ENCODE data around the gene ASB11.

Gene ASB11

GRCh38 chrX:15315509-15315908, at the start of gene ASB11:
Gene ASB11 (minus strand): TSS chrX:15315640. CDS start chrX:15315605, 35 bp downstream.
- peaks cover 2% of the 10 kb centered on the region for H3K36me3 Mint-ChIP-seq
- H3K4me1 Mint-ChIP-seq, result no peaks in the 10 kb centered on the region
- DNase-seq (ENCODE audit: low spot score in 2 of 2), result no peak
- no peak within 1 kb of the TSS for H3K27ac Mint-ChIP-seq
- no peak for ATAC-seq (ENCODE audit: low read depth)
- no peaks in the 10 kb centered on the region for H3K27me3 Mint-ChIP-seq
- no peaks in the 10 kb centered on the region for H3K9me3 Mint-ChIP-seq
- no peak within 1 kb of the TSS for H3K4me3 Mint-ChIP-seq

GRCh38 chrX:15359701-15360100, 44.3 kb upstream of the ASB11 start:
- ATAC-seq (ENCODE audit: low read depth), result no peak
- Mint-ChIP-seq H3K9me3 (no peaks in the 10 kb centered on the region), H3K4me1 (no peaks in the 10 kb centered on the region), H3K27me3 (peaks cover 10% of the 10 kb centered on the region), H3K36me3 (no peaks in the 10 kb centered on the region), H3K4me3 (no peak overlapping the region), H3K27ac (no peak overlapping the region)
- no peak for DNase-seq (ENCODE audit: low spot score in 2 of 2)

- H3K27ac Mint-ChIP-seq, result no peak overlapping the region
- H3K4me1 Mint-ChIP-seq, result no peaks in the 10 kb centered on the region
- H3K27me3 Mint-ChIP-seq, result peaks cover 6% of the 10 kb centered on the region
- ATAC-seq (ENCODE audit: low read depth) (no peak), DNase-seq (ENCODE audit: low spot score in 2 of 2) (no peak)
- H3K4me3 Mint-ChIP-seq, result no peak overlapping the region
- no peaks in the 10 kb centered on the region for H3K9me3 Mint-ChIP-seq
- no peaks in the 10 kb centered on the region for H3K36me3 Mint-ChIP-seq
Observed at GRCh38 chrX:15358533-15358932, 43.1 kb upstream of the ASB11 start.

- H3K27ac Mint-ChIP-seq, result no peak overlapping the region
- no peak overlapping the region for H3K4me3 Mint-ChIP-seq
- DNase-seq (ENCODE audit: low spot score in 2 of 2), result no peak
- no peak for ATAC-seq (ENCODE audit: low read depth)
- H3K36me3 Mint-ChIP-seq, result no peaks in the 10 kb centered on the region
- no peaks in the 10 kb centered on the region for H3K4me1 Mint-ChIP-seq
- H3K27me3 Mint-ChIP-seq, result peaks cover 4% of the 10 kb centered on the region
- H3K9me3 Mint-ChIP-seq, result no peaks in the 10 kb centered on the region
Observed at GRCh38 chrX:15356444-15356843, 41.0 kb upstream of the ASB11 start.

- Mint-ChIP-seq H3K36me3 (no peaks in the 10 kb centered on the region), H3K4me1 (no peaks in the 10 kb centered on the region), H3K9me3 (no peaks in the 10 kb centered on the region), H3K27me3 (peaks cover 2% of the 10 kb centered on the region), H3K4me3 (no peak overlapping the region), H3K27ac (peak overlapping the region; percentile 24)
- DNase-seq (ENCODE audit: low spot score in 2 of 2) (no peak), ATAC-seq (ENCODE audit: low read depth) (no peak)
Observed at GRCh38 chrX:15350329-15350996, 35.0 kb upstream of the ASB11 start.

GRCh38 chrX:15349046-15349445, 33.6 kb upstream of the ASB11 start:
- Mint-ChIP-seq H3K4me1 (no peaks in the 10 kb centered on the region), H3K4me3 (no peak overlapping the region), H3K27ac (no peak overlapping the region), H3K36me3 (no peaks in the 10 kb centered on the region), H3K27me3 (peaks cover 2% of the 10 kb centered on the region), H3K9me3 (no peaks in the 10 kb centered on the region)
- ATAC-seq (ENCODE audit: low read depth) (peak; percentile 52), DNase-seq (ENCODE audit: low spot score in 2 of 2) (peak; percentile 7 to 16)

- ATAC-seq (ENCODE audit: low read depth) (no peak), DNase-seq (ENCODE audit: low spot score in 2 of 2) (no peak)
- no peak overlapping the region for H3K4me3 Mint-ChIP-seq
- no peaks in the 10 kb centered on the region for H3K9me3 Mint-ChIP-seq
- no peak overlapping the region for H3K27ac Mint-ChIP-seq
- no peaks in the 10 kb centered on the region for H3K36me3 Mint-ChIP-seq
- no peaks in the 10 kb centered on the region for H3K4me1 Mint-ChIP-seq
- H3K27me3 Mint-ChIP-seq, result peaks cover 3% of the 10 kb centered on the region
Observed at GRCh38 chrX:15345976-15346375, 30.5 kb upstream of the ASB11 start.

- no peaks in the 10 kb centered on the region for H3K9me3 Mint-ChIP-seq
- no peak overlapping the region for H3K4me3 Mint-ChIP-seq
- DNase-seq (ENCODE audit: low spot score in 2 of 2) (no peak), ATAC-seq (ENCODE audit: low read depth) (no peak)
- no peak overlapping the region for H3K27ac Mint-ChIP-seq
- no peaks in the 10 kb centered on the region for H3K4me1 Mint-ChIP-seq
- no peaks in the 10 kb centered on the region for H3K36me3 Mint-ChIP-seq
- H3K27me3 Mint-ChIP-seq, result peaks cover 4% of the 10 kb centered on the region
Observed at GRCh38 chrX:15344106-15344505, 28.7 kb upstream of the ASB11 start.

- no peaks in the 10 kb centered on the region for H3K4me1 Mint-ChIP-seq
- H3K9me3 Mint-ChIP-seq, result no peaks in the 10 kb centered on the region
- H3K27ac Mint-ChIP-seq, result no peak overlapping the region
- H3K27me3 Mint-ChIP-seq, result peaks cover 5% of the 10 kb centered on the region
- H3K36me3 Mint-ChIP-seq, result no peaks in the 10 kb centered on the region
- H3K4me3 Mint-ChIP-seq, result no peak overlapping the region
- ATAC-seq (ENCODE audit: low read depth), result no peak
- no peak for DNase-seq (ENCODE audit: low spot score in 2 of 2)
Observed at GRCh38 chrX:15343075-15343476, 27.6 kb upstream of the ASB11 start.

- peaks cover 3% of the 10 kb centered on the region for H3K4me1 Mint-ChIP-seq
- no peak overlapping the region for H3K4me3 Mint-ChIP-seq
- peaks cover 4% of the 10 kb centered on the region for H3K27me3 Mint-ChIP-seq
- DNase-seq (ENCODE audit: low spot score in 2 of 2) (no peak), ATAC-seq (ENCODE audit: low read depth) (no peak)
- H3K9me3 Mint-ChIP-seq, result no peaks in the 10 kb centered on the region
- H3K36me3 Mint-ChIP-seq, result no peaks in the 10 kb centered on the region
- H3K27ac Mint-ChIP-seq, result no peak overlapping the region
Observed at GRCh38 chrX:15340867-15341266, 25.4 kb upstream of the ASB11 start.

GRCh38 chrX:15336023-15336413, 20.6 kb upstream of the ASB11 start:
- Mint-ChIP-seq H3K4me1 (peaks cover 8% of the 10 kb centered on the region), H3K27me3 (peaks cover 3% of the 10 kb centered on the region), H3K36me3 (peaks cover 4% of the 10 kb centered on the region), H3K27ac (peak overlapping the region; percentile 97), H3K4me3 (peak overlapping the region; percentile 90), H3K9me3 (no peaks in the 10 kb centered on the region)
- ATAC-seq (ENCODE audit: low read depth) (peak; percentile 50), DNase-seq (ENCODE audit: low spot score in 2 of 2) (peak; percentile 16 to 45)

GRCh38 chrX:15335135-15336022, 19.9 kb upstream of the ASB11 start, which contains the start of gene PIGA:
Gene PIGA (minus strand): TSS chrX:15335523. CDS start chrX:15331930, 3,593 bp downstream.
- Mint-ChIP-seq H3K27ac (peak within 1 kb of the TSS; percentile 97), H3K9me3 (no peaks in the 10 kb centered on the region), H3K27me3 (peaks cover 2% of the 10 kb centered on the region), H3K4me3 (peak within 1 kb of the TSS; percentile 90), H3K4me1 (peaks cover 8% of the 10 kb centered on the region), H3K36me3 (peaks cover 4% of the 10 kb centered on the region)
- DNase-seq (ENCODE audit: low spot score in 2 of 2) (peak; percentile 68 to 86), ATAC-seq (ENCODE audit: low read depth) (peak; percentile 88)

- H3K27ac Mint-ChIP-seq, result peak overlapping the region; percentile 97
- ATAC-seq (ENCODE audit: low read depth) (no peak), DNase-seq (ENCODE audit: low spot score in 2 of 2) (peak in 1 of 2 donors; percentile 1)
- H3K4me3 Mint-ChIP-seq, result peak overlapping the region; percentile 90
- no peaks in the 10 kb centered on the region for H3K9me3 Mint-ChIP-seq
- H3K4me1 Mint-ChIP-seq, result peaks cover 8% of the 10 kb centered on the region
- H3K27me3 Mint-ChIP-seq, result peaks cover 2% of the 10 kb centered on the region
- peaks cover 4% of the 10 kb centered on the region for H3K36me3 Mint-ChIP-seq
Observed at GRCh38 chrX:15334561-15334960, 19.1 kb upstream of the ASB11 start.

GRCh38 chrX:15328821-15329220, 13.4 kb upstream of the ASB11 start:
- ATAC-seq (ENCODE audit: low read depth) (no peak), DNase-seq (ENCODE audit: low spot score in 2 of 2) (no peak)
- no peaks in the 10 kb centered on the region for H3K27me3 Mint-ChIP-seq
- H3K4me1 Mint-ChIP-seq, result peaks cover 8% of the 10 kb centered on the region
- H3K36me3 Mint-ChIP-seq, result peaks cover 5% of the 10 kb centered on the region
- no peaks in the 10 kb centered on the region for H3K9me3 Mint-ChIP-seq
- no peak overlapping the region for H3K27ac Mint-ChIP-seq
- H3K4me3 Mint-ChIP-seq, result no peak overlapping the region

All from memory B cell (primary cell).